Activated CD8-positive, alpha-beta T cell treated with anti-CD3 and anti-CD28 coated beads, Interleukin-2, amount 10 ng/mL, durations not matched to agents 7 days and 5 days (primary cell): ENCODE data around the gene EFNB2. TPM values are rescaled to one million over a fixed set of nuclear protein-coding genes. Genes with fewer than 3 reads are reported as not detected.

Source experiments
- ATAC-seq: fragments of 150-1000 bp; cut with Tn5 transposase; one replicate; pipeline ENCODE4 v1.10.0; 2021; ENCODE audit warnings: moderate library complexity
- CTCF ChIA-PET: fragments of 350-600 bp; sonication (Branson Sonifier 250); formaldehyde crosslinking; loops from one replicate; lab custom pipeline; 2021; ENCODE audit warnings: antibody characterized with exemption; lab: Charles Lee
- POLR2A ChIA-PET: fragments of 350-600 bp; sonication (Branson Sonifier 250); formaldehyde crosslinking; loops from one replicate; lab custom pipeline; 2021; ENCODE audit warnings: antibody characterized with exemption; lab: Charles Lee
- DNase-seq: peaks from one replicate; pipeline ENCODE4 v3.0.0-alpha.2; 2020
- H3K27ac Mint-ChIP-seq: one replicate; pipeline ENCODE4 v1.8.0; 2021; ENCODE audit warnings: mild to moderate bottlenecking, mixed read lengths
- H3K27me3 Mint-ChIP-seq: one replicate; pipeline ENCODE4 v1.8.0; 2021; ENCODE audit warnings: low read depth, mixed read lengths
- H3K36me3 Mint-ChIP-seq: one replicate; pipeline ENCODE4 v1.8.0; 2021; ENCODE audit warnings: low read depth, mixed read lengths
- H3K4me1 Mint-ChIP-seq: one replicate; pipeline ENCODE4 v1.8.0; 2021; ENCODE audit warnings: low read depth, mixed read lengths
- H3K4me3 Mint-ChIP-seq: one replicate; pipeline ENCODE4 v1.8.0; 2021; ENCODE audit warnings: mild to moderate bottlenecking, mixed read lengths
- H3K9me3 Mint-ChIP-seq: one replicate; pipeline ENCODE4 v1.8.0; 2022; ENCODE audit warnings: mixed read lengths; ENCODE audit not compliant: insufficient read depth
- total RNA-seq, 2 experiments: library from RNA; stranded (reverse); gene quantifications; one replicate each; pipeline ENCODE4 v1.2.3, GENCODE V29; 2021

The EFNB2 gene
- total RNA-seq, 2 experiments from 2014 or later = 0.08 to 0.16 TPM

- H3K36me3 Mint-ChIP-seq = no peaks in the 10 kb centered on the region
- ATAC-seq = no peak
- POLR2A ChIA-PET = no interaction called here
- no peaks in the 10 kb centered on the region for H3K9me3 Mint-ChIP-seq
- CTCF ChIA-PET = no interaction called here
- H3K27me3 Mint-ChIP-seq = peaks cover 27% of the 10 kb centered on the region
- DNase-seq = no peak
- no peak overlapping the region for H3K27ac Mint-ChIP-seq
- no peak overlapping the region for H3K4me3 Mint-ChIP-seq
- peaks cover 3% of the 10 kb centered on the region for H3K4me1 Mint-ChIP-seq
These were observed 29.7 kb downstream of the EFNB2 start for GRCh38 chr13:106505732-106506131.

GRCh38 chr13:106505295-106505694, 30.2 kb downstream of the EFNB2 start:
- ChIA-PET CTCF (no interaction called here), POLR2A (no interaction called here)
- no peak overlapping the region for H3K27ac Mint-ChIP-seq
- peaks cover 29% of the 10 kb centered on the region for H3K27me3 Mint-ChIP-seq
- H3K9me3 Mint-ChIP-seq = no peaks in the 10 kb centered on the region
- H3K4me3 Mint-ChIP-seq = no peak overlapping the region
- H3K4me1 Mint-ChIP-seq = peaks cover 5% of the 10 kb centered on the region
- ATAC-seq (no peak), DNase-seq (no peak)
- no peaks in the 10 kb centered on the region for H3K36me3 Mint-ChIP-seq

- no peaks in the 10 kb centered on the region for H3K36me3 Mint-ChIP-seq
- no peak for DNase-seq
- peaks cover 37% of the 10 kb centered on the region for H3K27me3 Mint-ChIP-seq
- ChIA-PET POLR2A (no interaction called here), CTCF (no interaction called here)
- H3K4me3 Mint-ChIP-seq = no peak overlapping the region
- H3K9me3 Mint-ChIP-seq = no peaks in the 10 kb centered on the region
- ATAC-seq = no peak
- H3K4me1 Mint-ChIP-seq = peaks cover 9% of the 10 kb centered on the region
- no peak overlapping the region for H3K27ac Mint-ChIP-seq
These were observed 31.6 kb downstream of the EFNB2 start for GRCh38 chr13:106503730-106504453.

GRCh38 chr13:106503272-106503671, 32.2 kb downstream of the EFNB2 start:
- Mint-ChIP-seq H3K27ac (no peak overlapping the region), H3K4me1 (peaks cover 9% of the 10 kb centered on the region), H3K36me3 (no peaks in the 10 kb centered on the region), H3K27me3 (peaks cover 41% of the 10 kb centered on the region), H3K9me3 (no peaks in the 10 kb centered on the region), H3K4me3 (no peak overlapping the region)
- ATAC-seq (no peak), DNase-seq (no peak)
- POLR2A ChIA-PET = no interaction called here
- CTCF ChIA-PET = no interaction called here

GRCh38 chr13:106500445-106500844, 35.0 kb downstream of the EFNB2 start:
- ATAC-seq (no peak), DNase-seq (no peak)
- POLR2A ChIA-PET = no interaction called here
- Mint-ChIP-seq H3K4me1 (peaks cover 6% of the 10 kb centered on the region), H3K36me3 (no peaks in the 10 kb centered on the region), H3K4me3 (no peak overlapping the region), H3K27ac (no peak overlapping the region), H3K9me3 (no peaks in the 10 kb centered on the region), H3K27me3 (peaks cover 51% of the 10 kb centered on the region)
- CTCF ChIA-PET = no interaction called here

DNA sequence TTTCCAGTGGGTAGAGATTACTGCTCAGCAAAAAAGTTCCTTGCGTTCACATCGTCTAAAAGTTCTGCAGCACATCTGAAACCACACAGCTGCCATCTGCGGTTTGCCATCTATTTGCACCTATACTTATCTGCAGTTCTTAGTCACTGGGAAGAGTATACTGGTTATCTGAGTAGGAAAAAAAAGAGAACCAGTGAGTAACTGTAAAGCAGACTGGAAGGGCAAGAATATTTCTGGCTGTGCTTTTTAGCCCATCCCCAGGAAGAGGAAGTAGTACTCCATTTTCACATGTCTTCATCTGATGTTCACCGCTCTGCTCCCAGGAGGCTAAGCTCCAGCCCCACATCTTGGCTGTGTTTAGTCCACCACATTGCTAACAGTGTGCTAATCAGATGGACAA, 35.6 kb downstream of the EFNB2 start:
- H3K36me3 Mint-ChIP-seq = no peaks in the 10 kb centered on the region
- H3K9me3 Mint-ChIP-seq = no peaks in the 10 kb centered on the region
- peaks cover 6% of the 10 kb centered on the region for H3K4me1 Mint-ChIP-seq
- no peak for ATAC-seq
- H3K27ac Mint-ChIP-seq = no peak overlapping the region
- peaks cover 49% of the 10 kb centered on the region for H3K27me3 Mint-ChIP-seq
- ChIA-PET POLR2A (no interaction called here), CTCF (no interaction called here)
- H3K4me3 Mint-ChIP-seq = no peak overlapping the region
- no peak for DNase-seq

GRCh38 chr13:106499113-106499512, 36.3 kb downstream of the EFNB2 start:
- CTCF ChIA-PET = no interaction called here

DNA sequence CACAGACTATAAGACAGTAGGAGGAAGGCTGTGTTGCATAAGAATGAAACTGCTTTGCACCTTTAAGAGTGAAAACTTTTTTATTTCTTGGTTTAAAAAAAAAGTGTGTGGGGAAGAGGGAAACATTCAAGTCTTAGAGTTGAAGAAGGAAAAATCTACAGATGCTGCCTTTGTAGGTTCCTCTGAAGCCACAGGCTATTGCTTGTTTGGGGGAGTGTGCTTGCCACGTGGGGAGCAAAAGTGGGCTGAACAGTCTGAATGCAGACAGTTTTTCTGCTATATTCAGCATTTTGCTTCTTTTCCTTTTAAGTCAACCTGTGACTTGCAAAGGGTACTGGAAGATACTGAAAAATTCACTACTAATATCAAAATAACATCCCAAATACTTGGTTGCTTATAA, 36.9 kb downstream of the EFNB2 start:
- Mint-ChIP-seq H3K4me3 (no peak overlapping the region), H3K27me3 (peaks cover 52% of the 10 kb centered on the region), H3K36me3 (no peaks in the 10 kb centered on the region), H3K27ac (no peak overlapping the region), H3K9me3 (no peaks in the 10 kb centered on the region), H3K4me1 (peaks cover 11% of the 10 kb centered on the region)
- ChIA-PET POLR2A (no interaction called here), CTCF (no interaction called here)
- ATAC-seq (no peak), DNase-seq (no peak)

More at GRCh38 chr13:106499113-106499512, 36.3 kb downstream of the EFNB2 start:
- ATAC-seq = no peak
- POLR2A ChIA-PET = no interaction called here
- no peaks in the 10 kb centered on the region for H3K36me3 Mint-ChIP-seq
- H3K9me3 Mint-ChIP-seq = no peaks in the 10 kb centered on the region
- no peak overlapping the region for H3K27ac Mint-ChIP-seq
- peaks cover 6% of the 10 kb centered on the region for H3K4me1 Mint-ChIP-seq
- H3K27me3 Mint-ChIP-seq = peaks cover 52% of the 10 kb centered on the region
- no peak for DNase-seq
- H3K4me3 Mint-ChIP-seq = no peak overlapping the region

DNA sequence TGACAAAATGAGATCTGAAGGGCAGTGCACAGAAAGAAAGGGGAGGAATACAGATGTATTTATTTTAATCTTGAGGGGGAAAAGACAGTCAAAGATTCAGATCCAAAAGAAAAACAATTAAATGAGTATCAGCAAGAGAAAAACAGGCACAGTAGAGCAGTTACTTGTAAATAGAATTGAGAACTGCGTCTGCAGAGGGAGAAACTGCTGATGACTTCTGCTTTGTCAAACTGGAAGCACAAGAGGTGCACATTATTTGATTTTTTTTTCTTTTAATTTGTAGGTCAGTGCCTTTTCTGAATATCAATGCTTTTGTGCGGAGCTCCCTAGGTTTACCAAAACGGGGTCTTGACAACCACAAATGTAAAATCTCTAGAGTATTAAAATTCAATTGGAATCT, 37.3 kb downstream of the EFNB2 start:
- Mint-ChIP-seq H3K27ac (no peak overlapping the region), H3K4me3 (no peak overlapping the region), H3K9me3 (no peaks in the 10 kb centered on the region), H3K36me3 (no peaks in the 10 kb centered on the region), H3K4me1 (peaks cover 15% of the 10 kb centered on the region), H3K27me3 (peaks cover 49% of the 10 kb centered on the region)
- ChIA-PET CTCF (no interaction called here), POLR2A (no interaction called here)
- no peak for DNase-seq
- ATAC-seq = no peak

- H3K9me3 Mint-ChIP-seq = no peaks in the 10 kb centered on the region
- H3K4me1 Mint-ChIP-seq = peaks cover 23% of the 10 kb centered on the region
- DNase-seq (no peak), ATAC-seq (no peak)
- no peak overlapping the region for H3K4me3 Mint-ChIP-seq
- H3K27ac Mint-ChIP-seq = no peak overlapping the region
- H3K27me3 Mint-ChIP-seq = peaks cover 48% of the 10 kb centered on the region
- H3K36me3 Mint-ChIP-seq = no peaks in the 10 kb centered on the region
- CTCF ChIA-PET = no interaction called here
- POLR2A ChIA-PET = no interaction called here
These were observed 38.4 kb downstream of the EFNB2 start for GRCh38 chr13:106497079-106497478.

DNA sequence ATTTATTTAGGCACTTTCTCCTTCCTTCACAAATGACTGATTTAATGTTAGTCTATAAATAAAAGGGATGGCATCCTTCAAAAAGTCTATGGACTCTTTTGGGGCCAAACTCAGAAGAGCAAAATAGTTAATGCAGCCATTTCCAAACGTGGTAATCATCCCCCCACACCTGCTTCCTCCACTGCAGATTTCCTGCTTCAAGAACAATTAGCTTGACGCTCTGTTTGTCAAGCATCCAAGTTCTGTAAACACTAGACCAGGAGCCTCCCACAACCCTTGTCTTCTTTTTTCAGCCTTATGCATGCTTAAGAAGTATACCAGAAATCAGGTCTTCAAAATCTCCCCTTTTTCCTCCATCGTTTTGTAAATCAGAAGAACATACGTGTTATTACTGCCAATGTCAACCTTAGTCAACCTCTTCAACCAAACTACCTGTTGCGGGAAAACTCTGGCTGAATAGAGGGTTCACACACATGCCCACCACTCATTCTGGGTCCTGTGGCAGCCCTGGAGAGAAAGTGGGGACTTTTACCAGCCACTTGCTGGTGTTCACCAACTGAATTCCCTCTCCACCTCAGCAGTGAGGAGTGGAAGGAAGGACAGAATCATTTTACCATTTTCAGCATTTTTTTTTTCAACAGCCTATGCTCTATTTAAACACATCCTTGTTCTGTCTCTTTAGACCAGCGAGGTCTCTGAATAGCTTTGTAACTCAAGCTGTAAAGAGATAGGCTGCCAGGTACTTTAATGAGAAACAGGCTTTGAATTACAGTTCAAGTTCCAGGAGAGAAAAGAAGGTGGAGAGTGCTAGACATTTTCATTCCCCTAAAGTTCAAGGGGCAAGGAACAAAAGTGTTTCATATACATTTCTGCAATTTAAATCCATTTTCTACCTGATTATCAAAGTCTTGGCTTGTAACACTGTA, 39.1 kb downstream of the EFNB2 start:
- Mint-ChIP-seq H3K27ac (no peak overlapping the region), H3K9me3 (no peaks in the 10 kb centered on the region), H3K4me1 (peaks cover 23% of the 10 kb centered on the region), H3K27me3 (peaks cover 55% of the 10 kb centered on the region), H3K36me3 (no peaks in the 10 kb centered on the region), H3K4me3 (no peak overlapping the region)
- no peak for DNase-seq
- CTCF ChIA-PET = no interaction called here
- POLR2A ChIA-PET = no interaction called here
- ATAC-seq = no peak

DNA sequence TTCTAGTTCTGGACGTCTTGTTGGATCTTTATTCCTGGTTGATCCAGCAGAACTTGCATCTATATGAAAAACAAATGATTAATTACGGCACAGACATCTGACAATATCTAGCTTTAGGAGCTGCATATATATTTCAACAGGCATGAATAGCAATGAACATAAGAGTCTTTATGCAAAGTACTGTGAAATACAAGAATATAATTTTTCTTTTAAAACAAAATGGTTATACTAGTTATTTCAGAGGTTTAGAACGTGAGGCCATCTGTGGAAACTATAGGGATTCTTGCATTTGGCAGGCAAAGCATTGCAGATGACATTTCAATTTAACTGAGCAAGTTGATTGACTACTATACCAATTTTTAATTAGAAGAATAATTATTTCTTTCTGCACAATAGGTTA, 40.5 kb downstream of the EFNB2 start:
- CTCF ChIA-PET = no interaction called here

More for the DNA sequence above, 40.5 kb downstream of the EFNB2 start:
- ATAC-seq (no peak), DNase-seq (no peak)
- H3K27me3 Mint-ChIP-seq = peaks cover 57% of the 10 kb centered on the region
- peaks cover 26% of the 10 kb centered on the region for H3K4me1 Mint-ChIP-seq
- no peak overlapping the region for H3K27ac Mint-ChIP-seq
- H3K9me3 Mint-ChIP-seq = no peaks in the 10 kb centered on the region
- POLR2A ChIA-PET = no interaction called here
- no peaks in the 10 kb centered on the region for H3K36me3 Mint-ChIP-seq
- H3K4me3 Mint-ChIP-seq = no peak overlapping the region
